ENCODE measurements around the gene ALDH2.

GRCh38 chr12:111818340-111818739, 51.6 kb downstream of the ALDH2 start:
- TF ChIP-seq CTCF (IDR thresholded peaks at IDR 0.05; ENCODE audit: insufficient read depth, low read length, poor library complexity, severe bottlenecking) (no peak), EZH2phosphoT487 (conservative IDR thresholded peaks at IDR 0.05; ENCODE audit: low read length) (no peak)

All from SU-DHL-6 (cell line).